C1 segment of cervical spinal cord (tissue), 14 donors: ENCODE data around the gene AP3S1.
"Not testable (repeated sequence)": the region's sequence is repeated elsewhere in the genome, so short reads cannot be mapped to it uniquely, and the experiment has no call there.

ENCODE experiments used
- DNase-seq, 14 donors: peaks; one replicate each; lab custom pipeline; 2025; lab: John Stamatoyannopoulos, UW

Gene AP3S1

GRCh38 chr5:115869256-115869795 lies 27.6 kb downstream of the AP3S1 start:
- DNase-seq, result no peak

GRCh38 chr5:115872447-115872846 lies 30.7 kb downstream of the AP3S1 start:
- no peak for DNase-seq

- DNase-seq, result no peak
These were observed 31.7 kb downstream of the AP3S1 start for GRCh38 chr5:115873392-115873791.

GRCh38 chr5:115875447-115875846 lies 33.7 kb downstream of the AP3S1 start:
- DNase-seq, result no peak

DNA sequence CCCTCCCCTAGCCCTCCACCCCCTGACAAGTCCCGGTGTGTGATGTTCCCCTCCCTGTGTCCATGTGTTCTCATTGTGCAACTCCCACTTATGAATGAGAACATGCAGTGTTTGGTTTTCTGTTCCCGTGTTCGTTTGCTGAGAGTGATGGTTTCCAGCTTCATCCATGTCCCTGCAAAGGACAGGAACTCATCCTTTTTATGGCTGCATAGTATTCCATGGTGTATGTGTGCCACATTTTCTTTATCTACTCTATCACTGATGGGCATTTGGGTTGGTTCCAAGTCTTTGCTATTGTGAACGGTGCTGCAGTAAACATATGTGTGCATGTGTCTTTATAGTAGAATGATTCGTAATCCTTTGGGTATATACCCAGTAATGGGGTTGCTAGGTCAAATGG lies 35.6 kb downstream of the AP3S1 start:
- not testable (repeated sequence) for DNase-seq

GRCh38 chr5:115882434-115882833 lies 40.7 kb downstream of the AP3S1 start:
- not testable (repeated sequence) for DNase-seq

GRCh38 chr5:115884704-115885103 lies 43.0 kb downstream of the AP3S1 start:
- no peak for DNase-seq

DNA sequence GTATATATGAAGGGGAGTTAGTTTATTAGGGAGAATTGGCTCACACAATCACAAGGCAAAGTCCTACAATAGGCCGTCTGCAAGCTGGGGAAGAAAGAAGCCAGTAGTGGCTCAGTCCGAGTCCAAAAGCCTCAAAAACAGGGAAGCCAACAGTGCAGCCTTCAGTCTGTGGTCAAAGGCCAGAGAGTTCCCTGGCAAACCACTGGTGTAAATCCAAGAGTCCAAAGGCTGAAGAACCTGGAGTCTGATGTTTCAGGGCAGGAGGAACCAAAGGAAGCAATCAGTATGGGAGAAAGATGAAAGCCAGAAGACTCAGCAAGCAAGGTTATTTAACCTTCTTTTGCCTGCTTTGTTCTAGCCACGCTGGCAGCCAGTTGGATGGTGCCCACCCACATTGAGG lies 43.5 kb downstream of the AP3S1 start:
- DNase-seq, result not testable (repeated sequence)

- no peak for DNase-seq
These were observed 46.3 kb downstream of the AP3S1 start for GRCh38 chr5:115888027-115888426.

DNA sequence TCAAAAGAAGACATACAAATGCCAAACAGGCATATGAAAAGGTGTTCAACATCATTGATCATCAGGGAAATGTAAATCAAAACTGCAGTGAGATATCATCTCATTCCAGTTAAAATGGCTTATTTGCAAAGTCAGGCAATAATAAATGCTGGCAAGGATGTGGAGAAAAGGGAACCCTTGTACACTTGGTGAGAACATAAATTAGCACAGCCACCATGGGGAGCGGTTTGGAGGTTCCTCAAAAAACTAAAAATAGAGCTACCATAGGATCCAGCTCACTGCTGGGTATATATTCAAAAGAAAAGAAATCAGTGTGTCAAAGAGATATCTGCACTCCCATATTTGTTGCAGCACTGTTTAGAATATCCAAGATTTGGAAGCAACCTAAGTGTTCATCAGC lies 50.3 kb downstream of the AP3S1 start:
- DNase-seq, result no peak

DNA sequence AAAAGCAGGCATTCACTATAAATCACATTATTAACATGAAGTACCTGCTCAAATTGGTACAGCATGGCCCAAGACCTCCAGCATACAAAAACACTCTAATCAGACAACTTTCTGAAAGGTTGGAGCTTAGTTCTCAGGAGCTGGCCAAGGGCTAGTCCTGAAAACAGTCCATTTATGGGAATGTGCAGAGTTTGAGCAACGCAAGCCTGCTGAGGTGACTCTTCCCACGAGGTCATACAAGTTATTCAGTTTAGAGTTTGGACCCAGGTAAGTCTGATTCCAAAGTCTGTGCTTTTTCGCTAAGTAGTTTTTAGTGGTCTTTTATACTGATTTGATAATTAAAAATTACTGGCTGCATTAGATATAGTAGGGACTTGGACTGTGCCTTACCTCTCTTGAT lies 52.6 kb downstream of the AP3S1 start:
- no peak for DNase-seq

DNA sequence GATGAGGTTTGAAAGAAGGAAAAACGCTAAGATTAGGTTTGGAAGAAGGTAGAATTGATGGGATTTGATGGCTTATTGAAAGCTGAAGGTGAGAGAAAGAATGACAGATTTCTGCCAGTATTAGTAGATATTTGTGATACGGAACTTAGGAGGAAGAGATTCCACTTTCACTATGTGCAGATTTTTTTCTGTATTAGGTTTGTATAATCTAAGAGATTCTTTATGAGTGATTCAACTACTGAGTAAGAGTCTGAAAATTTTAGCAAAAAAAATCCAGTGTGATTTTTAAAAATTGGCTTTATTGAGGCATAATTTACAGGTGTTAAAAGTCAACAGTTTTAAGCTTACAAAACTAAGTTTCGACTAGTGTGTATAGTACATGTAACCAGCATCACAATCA lies 54.1 kb downstream of the AP3S1 start:
- no peak for DNase-seq

- DNase-seq, result no peak
These were observed 56.9 kb downstream of the AP3S1 start for GRCh38 chr5:115898656-115899055.

- DNase-seq, result no peak
These were observed 65.4 kb downstream of the AP3S1 start for GRCh38 chr5:115907177-115907576.

DNA sequence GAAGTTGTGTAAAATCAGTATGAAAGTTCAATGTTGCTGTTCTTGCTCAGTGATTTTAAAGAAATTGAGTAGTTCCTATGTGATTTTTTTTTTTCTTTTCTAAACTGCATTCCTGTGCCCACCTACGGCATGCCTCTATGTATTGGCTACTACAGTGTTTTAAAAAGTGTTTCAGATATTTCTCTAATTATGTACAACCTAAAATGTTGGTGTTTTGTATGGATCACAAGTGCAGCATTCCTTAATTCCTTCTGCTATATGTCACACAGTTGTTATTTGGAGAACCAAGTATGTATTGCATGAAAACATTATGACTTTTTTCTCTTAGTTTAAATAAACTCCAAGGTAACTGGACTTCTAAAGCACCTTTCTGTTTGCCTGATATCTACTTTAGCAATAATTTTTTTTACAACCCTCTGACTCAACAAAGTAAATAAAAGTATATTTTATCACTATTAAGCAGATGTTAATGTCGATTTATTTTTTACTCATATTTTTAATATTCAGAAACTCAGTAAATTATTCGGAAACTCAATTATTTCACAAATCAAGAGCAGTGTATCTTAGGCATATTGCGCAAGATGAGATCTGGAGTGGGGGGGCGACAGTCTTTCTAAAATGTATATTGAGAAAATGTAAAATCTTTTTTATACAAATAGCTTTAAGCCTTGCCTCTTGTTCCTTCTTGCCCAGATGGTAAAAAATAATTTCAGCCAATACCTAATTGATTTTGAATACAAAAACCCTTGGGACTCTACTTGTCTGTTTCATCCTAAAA lies 72.1 kb downstream of the AP3S1 start:
- not testable (repeated sequence) for DNase-seq

DNA sequence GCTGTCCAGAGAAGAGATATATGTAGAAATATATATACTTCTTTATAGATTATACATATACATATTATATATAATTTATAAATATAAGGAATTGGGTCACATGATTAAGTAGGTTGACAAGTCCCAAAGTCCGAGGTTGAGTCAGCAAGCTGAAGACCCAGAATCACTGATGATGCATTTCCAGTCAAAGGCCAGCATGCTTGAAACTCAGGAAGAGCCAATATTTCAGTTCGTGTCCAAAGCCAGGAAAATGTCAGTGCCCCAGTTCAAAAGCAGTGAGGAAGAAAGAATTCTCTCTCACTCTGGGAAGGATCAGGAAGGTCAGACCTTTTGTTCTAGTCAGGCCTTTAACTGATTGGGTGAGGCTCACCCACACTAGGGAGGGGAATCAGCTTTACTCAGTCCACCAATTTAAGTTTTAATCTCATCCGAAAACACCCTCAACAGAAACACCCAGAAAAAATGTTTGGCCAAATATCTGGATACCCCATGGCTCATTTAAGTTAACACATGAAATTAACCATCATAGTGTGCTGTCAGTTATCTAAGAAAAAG lies 78.5 kb downstream of the AP3S1 start:
- no peak for DNase-seq

- not testable (repeated sequence) for DNase-seq
These were observed 87.1 kb downstream of the AP3S1 start for GRCh38 chr5:115928578-115929407.

DNA sequence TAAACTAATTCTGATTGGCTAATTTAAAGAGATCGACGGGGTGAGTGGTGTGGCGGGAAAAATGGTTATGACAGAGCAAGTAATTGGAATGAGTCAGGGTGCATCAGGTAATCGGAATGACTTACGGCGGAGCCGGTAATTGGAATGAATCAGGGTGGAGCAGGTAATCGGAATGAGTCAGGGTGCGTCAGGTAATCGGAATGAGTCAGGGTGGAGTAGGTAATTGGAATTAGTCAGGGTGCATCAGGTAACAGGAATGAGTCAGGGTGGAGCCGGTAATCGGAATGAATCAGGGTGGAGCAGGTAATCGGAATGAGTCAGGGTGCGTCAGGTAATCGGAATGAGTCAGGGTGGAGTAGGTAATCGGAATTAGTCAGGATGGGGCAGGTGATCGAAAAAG lies 88.4 kb downstream of the AP3S1 start:
- not testable (repeated sequence) for DNase-seq

DNA sequence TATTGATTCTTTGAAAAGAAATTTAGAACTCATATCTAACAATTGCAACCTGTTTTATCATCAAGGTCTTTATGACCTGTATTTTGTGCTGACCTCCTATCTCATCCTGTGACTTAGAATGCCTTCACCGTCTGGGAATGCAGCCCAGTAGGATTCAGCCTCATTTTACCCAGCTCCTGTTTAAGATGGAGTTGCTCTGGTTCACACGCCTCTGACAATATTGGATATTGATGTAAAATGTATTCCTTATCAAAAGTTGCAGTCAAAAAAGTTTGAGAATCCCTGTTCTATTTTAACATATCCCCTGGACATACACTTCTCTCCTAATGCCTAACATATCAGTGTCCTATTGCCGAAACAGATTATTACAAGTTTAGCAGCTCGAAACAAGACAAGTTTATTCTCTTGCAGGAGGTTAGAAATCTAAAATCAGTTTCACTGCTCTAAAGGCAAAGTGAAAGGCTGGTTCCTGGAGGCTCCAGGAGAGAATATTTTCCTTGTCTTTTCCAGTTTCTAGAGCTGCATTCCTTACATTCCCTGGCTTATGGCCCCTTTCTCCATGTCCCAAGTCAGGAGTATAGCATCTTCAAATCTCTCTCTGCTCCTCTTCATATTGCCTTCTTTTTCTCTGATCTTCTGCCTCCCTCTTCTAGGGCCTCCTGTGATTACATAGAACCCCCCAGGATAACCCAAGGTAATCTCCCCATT lies 89.0 kb downstream of the AP3S1 start:
- DNase-seq, result no peak

- DNase-seq, result no peak
These were observed 91.3 kb downstream of the AP3S1 start for GRCh38 chr5:115932991-115933390.

DNA sequence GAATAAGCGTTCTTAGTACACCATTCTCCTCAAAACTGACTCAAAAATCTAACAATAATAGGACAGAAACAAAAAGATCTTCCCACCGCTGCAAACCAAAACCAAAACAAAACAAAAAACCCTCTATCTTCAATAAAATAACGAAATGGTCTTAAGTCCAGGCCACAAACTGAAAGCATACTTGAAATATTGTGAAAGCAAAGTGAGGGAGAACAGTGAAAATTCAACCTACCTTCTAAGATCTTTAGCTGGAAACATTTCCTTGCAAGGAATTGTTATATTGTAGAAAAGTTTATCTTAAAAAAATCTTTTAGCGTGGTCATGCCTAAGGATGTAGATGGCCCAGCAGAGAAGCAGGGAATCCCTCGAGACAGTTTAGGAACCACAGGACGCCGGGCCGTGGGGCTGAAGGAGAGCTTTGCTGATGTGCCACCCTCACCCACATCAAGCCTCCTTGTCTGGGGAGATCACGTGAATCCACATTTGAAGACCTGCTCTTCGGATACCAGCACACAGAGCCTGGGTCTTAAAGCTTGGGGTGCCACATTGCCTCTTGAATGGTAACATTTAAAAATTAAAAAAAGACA lies 92.7 kb downstream of the AP3S1 start:
- no peak for DNase-seq
